ENCODE measurements around the gene DCDC2C. TPM values are rescaled to one million over a fixed set of nuclear protein-coding genes. Genes with fewer than 3 reads are reported as not detected.

Gene DCDC2C
- total RNA-seq, 1 experiment from 2014 or later, result not detected

- no peak for DNase-seq (ENCODE audit: extremely low read depth, low read depth)
Observed at GRCh38 chr2:3706892-3707291, 3.5 kb downstream of the DCDC2C start.

- DNase-seq (ENCODE audit: extremely low read depth, low read depth), result no peak
Observed at GRCh38 chr2:3708576-3708975, 5.2 kb downstream of the DCDC2C start.

- no peak for DNase-seq (ENCODE audit: extremely low read depth, low read depth)
Observed at GRCh38 chr2:3709225-3709624, 5.8 kb downstream of the DCDC2C start.

GRCh38 chr2:3712424-3712823 lies 9.0 kb downstream of the DCDC2C start:
- no peak for DNase-seq (ENCODE audit: extremely low read depth, low read depth)

- no peak for DNase-seq (ENCODE audit: extremely low read depth, low read depth)
Observed at GRCh38 chr2:3712831-3713503, 9.6 kb downstream of the DCDC2C start.

GRCh38 chr2:3718679-3719078 lies 15.3 kb downstream of the DCDC2C start:
- no peak for DNase-seq (ENCODE audit: extremely low read depth, low read depth)

GRCh38 chr2:3725002-3725401 lies 21.6 kb downstream of the DCDC2C start:
- DNase-seq (ENCODE audit: extremely low read depth, low read depth), result no peak

GRCh38 chr2:3725458-3726250 lies 22.3 kb downstream of the DCDC2C start:
- no peak for DNase-seq (ENCODE audit: extremely low read depth, low read depth)

GRCh38 chr2:3726511-3726910 lies 23.1 kb downstream of the DCDC2C start:
- no peak for DNase-seq (ENCODE audit: extremely low read depth, low read depth)

GRCh38 chr2:3727397-3728045 lies 24.1 kb downstream of the DCDC2C start:
- DNase-seq (ENCODE audit: extremely low read depth, low read depth), result no peak

GRCh38 chr2:3728104-3729054 lies 25.0 kb downstream of the DCDC2C start:
- peak; percentile 44 for DNase-seq (ENCODE audit: extremely low read depth, low read depth)

- DNase-seq (ENCODE audit: extremely low read depth, low read depth), result no peak
Observed at GRCh38 chr2:3729055-3729448, 25.7 kb downstream of the DCDC2C start.

GRCh38 chr2:3729786-3730185 lies 26.4 kb downstream of the DCDC2C start:
- no peak for DNase-seq (ENCODE audit: extremely low read depth, low read depth)

GRCh38 chr2:3730646-3731045 lies 27.3 kb downstream of the DCDC2C start:
- no peak for DNase-seq (ENCODE audit: extremely low read depth, low read depth)

GRCh38 chr2:3731829-3732228 lies 28.5 kb downstream of the DCDC2C start:
- DNase-seq (ENCODE audit: extremely low read depth, low read depth), result no peak

- no peak for DNase-seq (ENCODE audit: extremely low read depth, low read depth)
Observed at GRCh38 chr2:3736112-3736511, 32.7 kb downstream of the DCDC2C start.

GRCh38 chr2:3737128-3737527 lies 33.8 kb downstream of the DCDC2C start:
- no peak for DNase-seq (ENCODE audit: extremely low read depth, low read depth)

GRCh38 chr2:3738454-3738853 lies 35.1 kb downstream of the DCDC2C start:
- peak; percentile 69 for DNase-seq (ENCODE audit: extremely low read depth, low read depth)

- DNase-seq (ENCODE audit: extremely low read depth, low read depth), result no peak
Observed at GRCh38 chr2:3739313-3739712, 35.9 kb downstream of the DCDC2C start.

- no peak for DNase-seq (ENCODE audit: extremely low read depth, low read depth)
Observed at GRCh38 chr2:3741396-3741795, 38.0 kb downstream of the DCDC2C start.

Data from NCI-H460 (cell line).